ENCODE measurements around the gene GPATCH1.
"Not testable (repeated sequence)": the region's sequence is repeated elsewhere in the genome, so short reads cannot be mapped to it uniquely, and the experiment has no call there.

The GPATCH1 gene

GRCh38 chr19:33039108-33039599 is 41.8 kb upstream of the GPATCH1 start:
- H3K27ac Mint-ChIP-seq: peak overlapping the region in 2 of 3 experiments; percentile 41 to 89
- H3K4me3 Mint-ChIP-seq: no peak overlapping the region
- TF ChIP-seq, protein P1, sequence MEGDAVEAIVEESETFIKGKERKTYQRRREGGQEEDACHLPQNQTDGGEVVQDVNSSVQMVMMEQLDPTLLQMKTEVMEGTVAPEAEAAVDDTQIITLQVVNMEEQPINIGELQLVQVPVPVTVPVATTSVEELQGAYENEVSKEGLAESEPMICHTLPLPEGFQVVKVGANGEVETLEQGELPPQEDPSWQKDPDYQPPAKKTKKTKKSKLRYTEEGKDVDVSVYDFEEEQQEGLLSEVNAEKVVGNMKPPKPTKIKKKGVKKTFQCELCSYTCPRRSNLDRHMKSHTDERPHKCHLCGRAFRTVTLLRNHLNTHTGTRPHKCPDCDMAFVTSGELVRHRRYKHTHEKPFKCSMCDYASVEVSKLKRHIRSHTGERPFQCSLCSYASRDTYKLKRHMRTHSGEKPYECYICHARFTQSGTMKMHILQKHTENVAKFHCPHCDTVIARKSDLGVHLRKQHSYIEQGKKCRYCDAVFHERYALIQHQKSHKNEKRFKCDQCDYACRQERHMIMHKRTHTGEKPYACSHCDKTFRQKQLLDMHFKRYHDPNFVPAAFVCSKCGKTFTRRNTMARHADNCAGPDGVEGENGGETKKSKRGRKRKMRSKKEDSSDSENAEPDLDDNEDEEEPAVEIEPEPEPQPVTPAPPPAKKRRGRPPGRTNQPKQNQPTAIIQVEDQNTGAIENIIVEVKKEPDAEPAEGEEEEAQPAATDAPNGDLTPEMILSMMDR (IDR thresholded peaks at IDR 0.05; ENCODE audit: unreplicated experiment in 3 of 3): no peak
- peaks cover 9% of the 10 kb centered on the region for H3K36me3 Mint-ChIP-seq (ENCODE audit: low read depth)
- H3K4me1 Mint-ChIP-seq: peaks cover 9% of the 10 kb centered on the region
- H3K27me3 Mint-ChIP-seq (ENCODE audit: low read depth): no peaks in the 10 kb centered on the region
- H3K9me3 Mint-ChIP-seq: no peaks in the 10 kb centered on the region

GRCh38 chr19:33039815-33040214 is 41.2 kb upstream of the GPATCH1 start:
- H3K4me1 Mint-ChIP-seq: peaks cover 9% of the 10 kb centered on the region
- H3K4me3 Mint-ChIP-seq: no peak overlapping the region
- TF ChIP-seq, protein P1 (IDR thresholded peaks at IDR 0.05; ENCODE audit: unreplicated experiment in 3 of 3): no peak
- H3K9me3 Mint-ChIP-seq: no peaks in the 10 kb centered on the region
- H3K27me3 Mint-ChIP-seq (ENCODE audit: low read depth): no peaks in the 10 kb centered on the region
- peaks cover 9% of the 10 kb centered on the region for H3K36me3 Mint-ChIP-seq (ENCODE audit: low read depth)
- H3K27ac Mint-ChIP-seq: peak overlapping the region; percentile 47 to 89 (median 69)

GRCh38 chr19:33040994-33041827 is 39.8 kb upstream of the GPATCH1 start:
- H3K4me3 Mint-ChIP-seq: peak overlapping the region in 1 of 3 experiments; percentile 42
- TF ChIP-seq, protein P1 (IDR thresholded peaks at IDR 0.05; ENCODE audit: unreplicated experiment in 3 of 3): no peak
- peaks cover 9% of the 10 kb centered on the region for H3K4me1 Mint-ChIP-seq
- H3K27ac Mint-ChIP-seq: peak overlapping the region; percentile 93 to 97 (median 96)
- no peaks in the 10 kb centered on the region for H3K27me3 Mint-ChIP-seq (ENCODE audit: low read depth)
- H3K36me3 Mint-ChIP-seq (ENCODE audit: low read depth): peaks cover 14% of the 10 kb centered on the region
- H3K9me3 Mint-ChIP-seq: no peaks in the 10 kb centered on the region

- not testable (repeated sequence) for H3K9me3 Mint-ChIP-seq; H3K27me3 Mint-ChIP-seq (ENCODE audit: low read depth); H3K4me3 Mint-ChIP-seq; H3K4me1 Mint-ChIP-seq
- Mint-ChIP-seq H3K27ac (peak overlapping the region; percentile 93 to 97 (median 96)), H3K36me3 (ENCODE audit: low read depth) (peaks cover 14% of the 10 kb centered on the region)
These were observed 39.2 kb upstream of the GPATCH1 start for GRCh38 chr19:33041828-33042160.

DNA sequence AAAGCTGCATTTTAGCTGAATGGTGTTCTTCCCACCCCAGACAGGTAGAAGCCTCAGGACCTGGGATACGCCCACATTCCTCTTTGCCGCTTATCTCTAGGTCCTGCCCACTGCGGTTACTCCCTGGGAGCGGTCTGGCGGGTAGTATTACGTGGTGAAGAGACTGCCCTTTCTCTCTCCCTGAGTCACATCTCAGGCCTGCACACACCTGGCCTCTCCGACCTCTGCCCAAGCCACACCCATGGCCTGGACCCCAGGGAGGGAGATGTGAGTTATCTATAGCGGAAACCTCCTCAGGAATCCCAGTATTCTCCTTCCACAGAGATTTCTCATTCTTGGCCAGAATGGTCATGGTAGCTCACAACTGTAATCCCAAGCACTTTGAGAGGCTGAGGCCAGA is 33.6 kb upstream of the GPATCH1 start:
- no peaks in the 10 kb centered on the region for H3K9me3 Mint-ChIP-seq
- TF ChIP-seq, protein P1 (IDR thresholded peaks at IDR 0.05; ENCODE audit: unreplicated experiment in 3 of 3): no peak
- H3K36me3 Mint-ChIP-seq (ENCODE audit: low read depth): peaks cover 8% of the 10 kb centered on the region
- H3K4me1 Mint-ChIP-seq: peaks cover 3% of the 10 kb centered on the region
- no peak overlapping the region for H3K4me3 Mint-ChIP-seq
- peaks cover 3% of the 10 kb centered on the region for H3K27me3 Mint-ChIP-seq (ENCODE audit: low read depth)
- H3K27ac Mint-ChIP-seq: no peak overlapping the region

GRCh38 chr19:33048806-33049676 is 31.9 kb upstream of the GPATCH1 start:
- peaks cover 6% of the 10 kb centered on the region for H3K4me1 Mint-ChIP-seq
- peaks cover 4% of the 10 kb centered on the region for H3K36me3 Mint-ChIP-seq (ENCODE audit: low read depth)
- H3K27me3 Mint-ChIP-seq (ENCODE audit: low read depth): peaks cover 3% of the 10 kb centered on the region
- peak overlapping the region in 2 of 3 experiments; percentile 60 to 72 for H3K27ac Mint-ChIP-seq
- no peaks in the 10 kb centered on the region for H3K9me3 Mint-ChIP-seq
- no peak overlapping the region for H3K4me3 Mint-ChIP-seq
- TF ChIP-seq, protein P1 (IDR thresholded peaks at IDR 0.05; ENCODE audit: unreplicated experiment in 3 of 3): no peak
